ENCODE measurements around the gene LUC7L.

Gene LUC7L

DNA sequence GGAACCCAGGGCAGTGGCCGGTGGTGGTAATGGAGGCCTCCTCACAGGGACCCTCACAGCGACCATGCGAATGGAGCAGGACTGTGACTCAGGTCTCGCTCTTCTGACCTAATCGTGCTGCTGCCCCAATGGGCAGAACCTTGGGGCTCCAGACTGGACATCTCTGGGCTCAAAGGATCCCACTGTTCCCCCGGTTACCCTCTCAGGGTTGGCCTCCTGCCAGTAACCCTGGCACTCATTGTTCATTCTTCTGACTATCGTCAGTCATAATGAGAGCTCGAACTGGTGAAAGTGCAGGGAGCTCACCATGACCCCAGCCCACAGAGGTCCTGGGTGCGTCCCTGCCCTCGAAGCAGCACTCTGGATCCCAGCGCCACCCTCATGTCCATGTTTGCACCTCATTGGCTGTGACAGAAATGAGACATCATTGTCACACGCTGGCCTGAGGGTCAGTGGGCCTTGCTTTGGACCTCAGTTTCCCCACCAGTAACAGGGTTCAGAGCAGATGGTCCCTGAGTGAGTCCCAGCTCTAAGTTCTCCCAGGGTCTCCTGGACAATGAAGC lies 86.8 kb downstream of the LUC7L start:
- DNase-seq (ENCODE audit: low read depth), result no peak

DNA sequence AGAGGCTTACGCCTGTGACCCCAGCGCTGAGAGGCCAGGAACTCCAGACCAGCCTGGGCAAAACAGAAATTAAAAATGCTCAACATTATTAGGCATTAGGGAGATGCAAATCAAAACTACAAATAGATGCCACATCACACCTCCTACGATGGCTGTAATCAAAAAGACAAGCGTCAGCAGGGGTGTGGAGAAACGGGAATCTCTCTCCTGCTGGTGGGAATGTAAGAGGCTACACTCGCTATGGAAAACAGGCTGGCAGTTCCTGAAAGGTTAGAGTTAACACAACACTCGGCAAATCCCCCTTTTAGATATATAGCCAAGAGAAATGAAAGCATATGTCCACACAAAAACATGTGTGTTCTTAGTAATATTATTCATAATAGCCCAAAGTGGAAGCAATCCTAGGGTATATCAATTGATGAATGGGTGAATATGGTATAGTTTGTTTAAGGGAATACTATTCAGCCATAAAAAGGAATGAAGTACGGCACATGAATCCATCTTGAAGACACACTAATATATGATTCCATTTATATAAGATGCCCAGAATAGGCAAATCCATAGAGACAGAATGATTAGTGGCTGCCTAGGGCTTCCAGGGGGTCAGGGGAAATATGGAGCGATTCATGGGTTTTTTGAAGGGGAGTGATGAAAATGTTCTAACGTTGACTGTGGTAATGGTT lies 88.9 kb downstream of the LUC7L start:
- DNase-seq (ENCODE audit: low read depth), result no peak

Measured in activated T-cell treated with anti-CD3 and anti-CD28 coated beads for 24 hours (primary cell).